GM19467 (cell line): ENCODE measurements around the gene KIAA1217.

ENCODE experiments used
- ATAC-seq: cut with Tn5 transposase; IDR thresholded peaks from one replicate; pipeline ENCODE4 v1.9.1; 2021; ENCODE audit warnings: mild to moderate bottlenecking, moderate library complexity; ENCODE audit not compliant: unreplicated experiment

Gene KIAA1217

GRCh38 chr10:24531439-24531838 is 322.5 kb downstream of the KIAA1217 start:
- ATAC-seq = no peak

GRCh38 chr10:24533981-24534380 is 325.0 kb downstream of the KIAA1217 start:
- ATAC-seq = no peak

DNA sequence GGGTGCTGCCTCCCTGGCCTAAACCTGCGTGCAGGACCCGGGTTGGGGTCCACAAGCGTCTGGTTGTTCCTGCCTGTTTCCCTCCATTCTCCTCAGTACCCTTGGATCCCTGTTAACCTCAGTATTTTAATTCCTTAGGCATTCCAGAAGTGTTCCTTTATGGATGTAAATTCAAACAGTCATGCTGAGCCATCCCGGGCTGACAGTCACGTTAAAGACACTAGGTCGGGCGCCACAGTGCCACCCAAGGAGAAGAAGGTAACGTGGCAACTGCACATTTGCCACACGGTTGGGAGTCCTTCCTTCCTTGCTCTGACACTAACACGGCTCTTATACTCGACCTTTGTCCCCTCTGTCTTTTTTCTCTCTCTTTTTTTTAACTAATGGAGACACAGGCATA is 327.7 kb downstream of the KIAA1217 start:
- ATAC-seq = no peak

- ATAC-seq = no peak
Measured at GRCh38 chr10:24541239-24541753, 332.4 kb downstream of the KIAA1217 start.

- ATAC-seq = no peak
Measured at GRCh38 chr10:24542314-24543270, 333.7 kb downstream of the KIAA1217 start.

GRCh38 chr10:24544776-24545175 is 335.8 kb downstream of the KIAA1217 start:
- ATAC-seq = no peak

DNA sequence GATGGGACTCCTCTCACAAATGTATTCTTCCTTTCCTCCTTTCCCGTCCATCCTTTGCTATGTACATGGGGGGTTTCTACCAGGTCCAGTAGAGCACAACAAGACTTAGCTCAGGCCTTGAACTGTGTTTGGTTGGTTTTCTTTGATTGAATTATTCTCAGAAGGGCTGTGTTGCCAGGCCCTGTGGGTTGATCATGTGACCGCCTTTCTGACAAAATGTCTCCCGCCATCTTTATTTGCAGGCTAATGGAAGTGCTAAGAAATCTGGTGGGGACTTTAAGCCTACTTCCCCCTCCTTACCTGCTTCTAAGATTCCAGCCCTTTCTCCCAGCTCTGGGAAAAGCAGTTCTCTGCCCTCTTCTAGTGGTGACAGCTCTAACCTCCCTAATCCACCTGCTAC is 336.6 kb downstream of the KIAA1217 start:
- no peak for ATAC-seq

DNA sequence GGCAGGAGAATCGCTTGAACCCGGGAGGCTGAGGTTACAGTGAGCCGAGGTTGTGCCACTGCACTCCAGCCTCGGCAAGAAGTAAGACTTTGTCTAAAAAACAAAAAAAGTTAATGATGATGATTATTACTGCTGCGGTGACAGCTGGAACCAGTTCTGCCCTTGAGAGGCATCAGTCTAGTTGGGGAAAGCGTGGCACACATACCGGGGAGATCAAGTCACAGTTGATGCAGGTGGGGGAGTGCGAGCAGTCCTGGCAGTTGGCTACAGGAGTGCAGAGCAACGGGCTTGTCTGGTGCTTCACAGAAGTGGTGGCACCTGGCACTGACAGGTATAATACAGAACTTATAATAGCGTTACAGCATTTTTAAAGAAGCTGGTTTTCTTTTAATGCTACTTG is 341.7 kb downstream of the KIAA1217 start:
- ATAC-seq = no peak

- no peak for ATAC-seq
Measured at GRCh38 chr10:24551161-24551560, 342.2 kb downstream of the KIAA1217 start.

DNA sequence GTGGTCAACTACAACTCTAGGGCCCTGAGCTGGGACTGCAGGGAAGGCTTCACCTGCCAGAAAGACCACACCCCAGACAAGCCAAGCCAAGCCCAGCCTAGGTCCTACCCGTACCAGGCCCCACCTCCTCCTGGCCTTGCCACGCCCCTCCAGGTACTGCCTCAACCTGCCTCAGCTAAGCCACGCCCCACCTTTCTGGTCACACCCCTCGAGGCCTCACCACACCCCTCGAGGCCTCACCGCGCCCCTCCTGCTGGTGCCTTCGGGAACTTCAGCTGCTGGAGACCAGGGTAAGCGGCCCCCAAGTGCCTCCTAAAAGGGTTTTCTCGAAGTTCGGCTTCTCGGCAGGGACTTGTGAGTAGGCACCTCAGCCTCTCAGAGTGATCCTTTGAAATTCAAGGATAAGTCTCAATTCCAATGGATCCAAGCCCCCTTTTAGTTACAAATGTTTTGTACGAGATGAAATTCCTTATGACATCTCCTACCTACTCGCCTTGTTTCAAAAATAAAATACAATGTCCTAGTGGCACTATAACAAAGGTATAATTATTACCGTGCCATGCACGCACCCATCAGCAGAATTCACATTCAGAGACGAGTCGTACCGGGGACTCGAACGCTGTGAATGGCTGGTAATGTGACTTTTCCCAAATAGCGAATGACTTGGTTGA is 343.5 kb downstream of the KIAA1217 start:
- peak; percentile 68 for ATAC-seq

DNA sequence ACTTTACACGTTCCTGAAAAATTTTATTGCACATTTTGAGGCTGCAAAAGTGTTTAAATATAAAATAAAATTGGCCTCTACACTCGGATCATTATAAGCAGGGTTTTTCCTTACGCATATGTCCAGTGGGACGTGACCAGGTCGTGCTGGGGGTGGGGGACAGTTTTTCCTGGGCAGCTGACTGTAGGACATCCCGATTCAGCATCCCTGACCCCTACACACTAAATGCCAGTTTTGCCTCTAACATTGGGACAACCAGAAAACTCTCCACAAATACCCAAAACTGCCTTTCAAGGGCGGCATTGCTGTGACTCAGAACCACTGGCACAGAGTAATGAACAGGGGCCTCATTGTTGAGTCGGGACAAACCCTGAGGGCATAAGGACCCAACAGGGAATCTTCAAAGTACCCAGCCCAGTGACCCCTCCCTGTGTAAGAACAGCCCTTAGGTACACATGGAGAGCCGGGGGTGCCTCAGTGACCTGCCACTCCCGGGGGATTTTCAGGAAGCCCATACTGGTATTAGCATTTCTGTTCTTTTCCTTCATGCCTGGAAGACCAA is 344.2 kb downstream of the KIAA1217 start:
- ATAC-seq = no peak

- no peak for ATAC-seq
Measured at GRCh38 chr10:24554036-24554435, 345.1 kb downstream of the KIAA1217 start.

DNA sequence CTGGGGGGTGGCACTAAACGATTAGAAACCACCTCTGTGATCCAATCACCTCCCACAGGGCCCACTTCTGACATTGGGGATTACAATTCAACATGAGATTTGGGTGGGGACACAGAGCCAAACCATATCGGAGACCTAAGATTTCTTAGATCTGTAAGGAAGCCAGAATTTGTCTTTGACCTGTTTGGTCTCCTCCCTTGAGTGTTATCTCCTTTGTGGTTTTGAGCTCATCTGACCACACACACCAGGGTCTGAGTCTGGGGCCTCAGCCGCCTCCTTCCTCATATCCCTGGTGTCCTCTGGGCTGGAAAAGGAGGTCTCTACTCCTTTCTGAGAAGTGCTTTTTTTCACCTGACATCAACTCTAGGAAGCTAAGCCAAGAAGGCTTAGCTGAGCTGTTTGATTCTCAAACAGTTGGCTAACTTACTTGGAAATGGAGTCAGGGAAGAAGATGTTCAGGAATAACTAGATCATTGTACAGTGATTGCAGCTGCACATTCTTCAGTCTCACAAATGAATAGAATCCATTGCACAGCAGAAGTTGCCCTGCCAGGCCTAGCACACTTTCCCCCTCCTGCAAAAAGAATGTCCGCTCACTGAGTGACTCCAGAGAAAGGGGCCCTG is 347.3 kb downstream of the KIAA1217 start:
- no peak for ATAC-seq

GRCh38 chr10:24556750-24557742 is 348.1 kb downstream of the KIAA1217 start:
- ATAC-seq = peak; percentile 51

- no peak for ATAC-seq
Measured at GRCh38 chr10:24561453-24561852, 352.5 kb downstream of the KIAA1217 start.

DNA sequence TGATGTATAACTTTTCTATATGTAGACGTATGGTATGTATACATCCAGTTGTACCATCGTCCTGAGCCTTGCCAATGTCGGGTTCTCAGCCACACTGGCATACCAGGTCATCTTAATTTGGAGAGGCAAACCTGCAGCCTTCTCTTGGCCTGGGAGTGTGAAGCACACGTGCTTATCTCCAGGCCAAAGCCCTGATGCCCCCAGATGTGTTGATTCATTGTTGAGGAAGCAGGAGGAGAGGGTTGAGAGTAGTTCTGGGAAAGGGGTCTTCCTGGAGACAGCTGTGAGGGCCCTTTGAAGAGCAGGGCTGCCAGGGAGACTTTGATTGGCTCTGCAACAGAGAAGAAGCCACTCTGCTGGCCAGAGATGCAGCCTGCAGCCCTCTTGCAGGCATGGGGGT is 359.1 kb downstream of the KIAA1217 start:
- ATAC-seq = no peak

- no peak for ATAC-seq
Measured at GRCh38 chr10:24569330-24569796, 360.4 kb downstream of the KIAA1217 start.

GRCh38 chr10:24569828-24570657 is 361.1 kb downstream of the KIAA1217 start:
- no peak for ATAC-seq
